T-helper 2 cell treated with Interferon-gamma antibody and Interleukin-4, amounts not matched to agents 5 μg/mL and 100 μg/mL, for 36 hours (primary cell): ENCODE data around the gene TRMO.
"Not testable (repeated sequence)": the region's sequence is repeated elsewhere in the genome, so short reads cannot be mapped to it uniquely, and the experiment has no call there.

Experiments
- DNase-seq: peaks from one replicate; pipeline ENCODE4 v3.0.0; 2021; ENCODE audit warnings: low spot score
- H3K27ac Mint-ChIP-seq: one replicate; pipeline ENCODE4 v1.8.0; 2021; ENCODE audit warnings: mild to moderate bottlenecking, mixed read lengths
- H3K27me3 Mint-ChIP-seq: one replicate; pipeline ENCODE4 v1.8.0; 2021; ENCODE audit warnings: low read depth, mixed read lengths
- H3K36me3 Mint-ChIP-seq: one replicate; pipeline ENCODE4 v1.8.0; 2021; ENCODE audit warnings: low read depth, mixed read lengths
- H3K4me1 Mint-ChIP-seq: one replicate; pipeline ENCODE4 v1.8.0; 2021; ENCODE audit warnings: low read depth, mixed read lengths
- H3K4me3 Mint-ChIP-seq: one replicate; pipeline ENCODE4 v1.8.0; 2022; ENCODE audit warnings: mild to moderate bottlenecking, moderate library complexity, mixed read lengths
- H3K9me3 Mint-ChIP-seq: one replicate; pipeline ENCODE4 v1.8.0; 2021; ENCODE audit warnings: mixed read lengths

The TRMO gene

GRCh38 chr9:97954550-97954989, 32.3 kb upstream of the TRMO start:
- peak; percentile 38 for DNase-seq
- Mint-ChIP-seq H3K9me3 (no peaks in the 10 kb centered on the region), H3K4me3 (no peak overlapping the region), H3K36me3 (no peaks in the 10 kb centered on the region), H3K27me3 (peaks cover 9% of the 10 kb centered on the region), H3K27ac (no peak overlapping the region), H3K4me1 (peaks cover 2% of the 10 kb centered on the region)

DNA sequence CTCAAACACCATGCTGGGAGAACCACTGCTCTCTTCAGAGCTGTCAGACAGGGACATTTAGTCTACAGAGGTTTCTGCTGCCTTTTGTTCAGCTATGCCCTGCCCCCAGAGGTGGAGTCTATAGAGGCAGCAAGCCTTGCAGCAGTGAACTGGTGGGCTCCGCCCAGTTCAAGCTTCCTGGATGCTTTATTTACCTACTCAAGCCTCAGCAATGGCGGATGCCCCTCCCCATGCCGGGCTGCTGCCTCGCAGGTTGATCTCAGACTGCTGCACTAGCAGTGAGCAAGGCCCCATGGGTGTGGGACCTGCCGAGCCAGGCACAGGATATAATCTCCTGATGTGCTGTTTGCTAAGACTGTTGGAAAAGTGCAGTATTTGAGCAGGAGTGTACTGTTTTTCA, 28.6 kb upstream of the TRMO start:
- not testable (repeated sequence) for H3K4me1 Mint-ChIP-seq, H3K9me3 Mint-ChIP-seq, H3K36me3 Mint-ChIP-seq, H3K4me3 Mint-ChIP-seq, H3K27ac Mint-ChIP-seq, DNase-seq
- H3K27me3 Mint-ChIP-seq, result peaks cover 43% of the 10 kb centered on the region

GRCh38 chr9:97947094-97947493, 24.8 kb upstream of the TRMO start:
- not testable (repeated sequence) for DNase-seq

GRCh38 chr9:97945470-97945869, 23.2 kb upstream of the TRMO start:
- DNase-seq, H3K4me3 Mint-ChIP-seq, H3K36me3 Mint-ChIP-seq, H3K4me1 Mint-ChIP-seq, H3K27ac Mint-ChIP-seq, H3K9me3 Mint-ChIP-seq: not testable (repeated sequence)
- peaks cover 56% of the 10 kb centered on the region for H3K27me3 Mint-ChIP-seq

More at GRCh38 chr9:97947094-97947493, 24.8 kb upstream of the TRMO start:
- not testable (repeated sequence) for H3K36me3 Mint-ChIP-seq, H3K9me3 Mint-ChIP-seq, H3K27ac Mint-ChIP-seq, H3K4me1 Mint-ChIP-seq, H3K4me3 Mint-ChIP-seq
- H3K27me3 Mint-ChIP-seq, result peaks cover 50% of the 10 kb centered on the region

GRCh38 chr9:97944612-97945011, 22.3 kb upstream of the TRMO start:
- H3K27ac Mint-ChIP-seq, result no peak overlapping the region
- no peaks in the 10 kb centered on the region for H3K9me3 Mint-ChIP-seq
- no peaks in the 10 kb centered on the region for H3K4me1 Mint-ChIP-seq
- no peak for DNase-seq
- no peak overlapping the region for H3K4me3 Mint-ChIP-seq
- H3K27me3 Mint-ChIP-seq, result peaks cover 47% of the 10 kb centered on the region
- H3K36me3 Mint-ChIP-seq, result no peaks in the 10 kb centered on the region

- Mint-ChIP-seq H3K4me1 (peaks cover 8% of the 10 kb centered on the region), H3K36me3 (no peaks in the 10 kb centered on the region), H3K27ac (no peak overlapping the region), H3K9me3 (no peaks in the 10 kb centered on the region), H3K27me3 (peaks cover 36% of the 10 kb centered on the region), H3K4me3 (no peak overlapping the region)
- no peak for DNase-seq
Measured at GRCh38 chr9:97943308-97943855, 21.1 kb upstream of the TRMO start.

GRCh38 chr9:97941323-97941722, 19.0 kb upstream of the TRMO start:
- peaks cover 17% of the 10 kb centered on the region for H3K27me3 Mint-ChIP-seq
- H3K4me1 Mint-ChIP-seq, result peaks cover 20% of the 10 kb centered on the region
- no peaks in the 10 kb centered on the region for H3K9me3 Mint-ChIP-seq
- no peaks in the 10 kb centered on the region for H3K36me3 Mint-ChIP-seq
- DNase-seq, result no peak
- H3K4me3 Mint-ChIP-seq, result no peak overlapping the region
- H3K27ac Mint-ChIP-seq, result no peak overlapping the region

DNA sequence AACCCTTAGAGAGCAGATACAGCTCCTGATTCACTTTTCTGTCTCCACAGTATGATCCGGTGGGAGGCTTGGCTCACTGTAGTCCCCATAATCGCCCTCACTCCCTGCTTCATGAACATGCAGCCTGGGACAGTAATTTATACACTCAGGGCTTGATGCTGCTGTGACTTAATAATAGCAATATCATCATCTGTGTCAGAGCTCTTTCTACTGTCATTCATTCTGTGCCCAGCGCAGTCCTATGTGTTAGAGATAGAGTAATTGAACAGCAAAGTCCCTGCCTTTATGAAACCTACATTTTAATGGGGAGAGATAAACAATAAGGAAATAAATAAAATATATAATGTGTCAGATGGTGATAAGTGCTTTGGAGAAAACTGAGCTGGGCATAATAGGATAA, 18.4 kb upstream of the TRMO start:
- DNase-seq, result no peak
- Mint-ChIP-seq H3K9me3 (no peaks in the 10 kb centered on the region), H3K27ac (no peak overlapping the region)

GRCh38 chr9:97940233-97940632, 17.9 kb upstream of the TRMO start:
- Mint-ChIP-seq H3K9me3 (no peaks in the 10 kb centered on the region), H3K27ac (no peak overlapping the region), H3K27me3 (peaks cover 11% of the 10 kb centered on the region), H3K4me3 (no peak overlapping the region), H3K36me3 (no peaks in the 10 kb centered on the region), H3K4me1 (peaks cover 20% of the 10 kb centered on the region)
- DNase-seq, result no peak

More for the DNA sequence above, 18.4 kb upstream of the TRMO start:
- H3K4me3 Mint-ChIP-seq, result no peak overlapping the region
- peaks cover 11% of the 10 kb centered on the region for H3K27me3 Mint-ChIP-seq
- no peaks in the 10 kb centered on the region for H3K36me3 Mint-ChIP-seq
- peaks cover 20% of the 10 kb centered on the region for H3K4me1 Mint-ChIP-seq

DNA sequence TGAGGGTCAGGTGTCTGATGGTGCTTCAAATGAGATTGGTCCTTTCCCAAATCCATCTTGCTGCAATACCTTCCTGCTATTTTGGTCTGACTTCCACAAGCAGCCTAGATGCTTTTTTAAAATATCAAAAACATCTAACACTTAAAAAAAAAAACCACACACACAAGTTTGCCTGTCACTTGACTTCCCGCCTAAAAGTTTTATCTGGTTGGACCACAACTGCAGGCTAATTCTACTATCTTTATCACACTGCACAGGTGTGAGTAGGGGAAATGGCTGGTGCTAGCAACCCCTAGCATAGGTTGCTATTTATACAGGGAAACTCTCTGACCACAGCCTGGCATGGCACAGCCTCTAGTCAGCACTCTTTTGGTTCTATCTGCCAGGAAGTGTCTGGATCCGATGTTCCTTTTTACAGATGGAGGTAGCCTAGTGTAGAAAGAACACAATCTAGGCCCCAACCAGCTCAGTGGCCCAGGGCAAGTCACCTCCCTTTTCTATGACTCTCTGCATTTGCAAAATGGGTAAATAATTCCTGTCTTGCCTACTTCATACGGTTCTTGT, 15.9 kb upstream of the TRMO start, which contains the start of gene HEMGN:
Gene HEMGN, minus strand, starts transcription at position 92 of the 564 bp plus-strand sequence. Its CDS starts 36 bp downstream, at position 56.
- Mint-ChIP-seq H3K27me3 (peaks cover 11% of the 10 kb centered on the region), H3K9me3 (no peaks in the 10 kb centered on the region), H3K4me3 (peak within 1 kb of the TSS; percentile 57), H3K4me1 (peaks cover 21% of the 10 kb centered on the region), H3K36me3 (no peaks in the 10 kb centered on the region), H3K27ac (peak within 1 kb of the TSS; percentile 88)
- DNase-seq, result peak; percentile 20

- no peak overlapping the region for H3K27ac Mint-ChIP-seq
- H3K9me3 Mint-ChIP-seq, result no peaks in the 10 kb centered on the region
- no peak overlapping the region for H3K4me3 Mint-ChIP-seq
- H3K36me3 Mint-ChIP-seq, result no peaks in the 10 kb centered on the region
- H3K27me3 Mint-ChIP-seq, result peaks cover 8% of the 10 kb centered on the region
- no peak for DNase-seq
- H3K4me1 Mint-ChIP-seq, result peaks cover 24% of the 10 kb centered on the region
Measured at GRCh38 chr9:97936998-97937397, 14.7 kb upstream of the TRMO start.

GRCh38 chr9:97935276-97935675, 13.0 kb upstream of the TRMO start:
- Mint-ChIP-seq H3K4me1 (peaks cover 37% of the 10 kb centered on the region), H3K27me3 (peaks cover 2% of the 10 kb centered on the region), H3K4me3 (no peak overlapping the region), H3K9me3 (no peaks in the 10 kb centered on the region), H3K27ac (no peak overlapping the region), H3K36me3 (peaks cover 2% of the 10 kb centered on the region)
- no peak for DNase-seq

DNA sequence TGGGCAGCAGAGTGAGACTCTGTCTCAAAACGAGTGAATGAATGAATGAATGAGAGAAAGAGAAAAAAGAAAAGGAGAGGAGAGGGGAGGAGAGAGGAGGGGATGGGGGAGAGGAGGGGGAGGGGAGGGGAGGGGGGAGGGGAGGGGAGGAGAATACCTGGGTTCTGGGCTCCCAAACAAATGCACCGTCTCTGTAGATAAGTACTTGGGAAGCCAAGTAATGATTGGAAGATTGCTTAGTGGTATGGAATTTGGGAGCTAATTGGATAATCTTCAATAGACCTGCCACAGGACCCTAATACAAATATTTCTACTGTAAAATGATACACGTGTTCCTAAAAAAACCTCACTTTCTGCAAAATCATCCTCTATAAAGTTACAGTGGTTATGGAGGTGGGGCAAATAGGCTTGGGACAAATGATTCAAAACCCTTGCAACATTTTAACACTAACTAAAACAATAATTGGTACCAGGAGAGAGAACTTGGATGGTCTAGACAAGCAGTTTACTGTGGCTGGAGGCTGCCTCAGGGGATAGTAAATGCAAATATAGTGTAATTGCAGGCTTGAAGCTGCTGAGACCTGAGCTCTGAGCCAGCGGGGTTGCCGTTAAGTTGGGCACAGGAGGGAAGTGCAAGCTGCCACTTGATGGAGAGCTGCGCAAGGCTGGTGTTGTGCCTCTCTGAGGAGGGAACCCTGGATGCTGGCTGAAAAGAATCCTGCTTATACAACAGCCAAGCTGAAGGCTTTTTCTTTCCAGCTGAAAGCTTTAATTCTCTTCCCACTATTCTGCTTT, 12.2 kb upstream of the TRMO start:
- Mint-ChIP-seq H3K27ac (no peak overlapping the region), H3K27me3 (peaks cover 2% of the 10 kb centered on the region), H3K9me3 (no peaks in the 10 kb centered on the region), H3K36me3 (peaks cover 5% of the 10 kb centered on the region), H3K4me3 (no peak overlapping the region), H3K4me1 (peaks cover 45% of the 10 kb centered on the region)
- DNase-seq, result no peak

DNA sequence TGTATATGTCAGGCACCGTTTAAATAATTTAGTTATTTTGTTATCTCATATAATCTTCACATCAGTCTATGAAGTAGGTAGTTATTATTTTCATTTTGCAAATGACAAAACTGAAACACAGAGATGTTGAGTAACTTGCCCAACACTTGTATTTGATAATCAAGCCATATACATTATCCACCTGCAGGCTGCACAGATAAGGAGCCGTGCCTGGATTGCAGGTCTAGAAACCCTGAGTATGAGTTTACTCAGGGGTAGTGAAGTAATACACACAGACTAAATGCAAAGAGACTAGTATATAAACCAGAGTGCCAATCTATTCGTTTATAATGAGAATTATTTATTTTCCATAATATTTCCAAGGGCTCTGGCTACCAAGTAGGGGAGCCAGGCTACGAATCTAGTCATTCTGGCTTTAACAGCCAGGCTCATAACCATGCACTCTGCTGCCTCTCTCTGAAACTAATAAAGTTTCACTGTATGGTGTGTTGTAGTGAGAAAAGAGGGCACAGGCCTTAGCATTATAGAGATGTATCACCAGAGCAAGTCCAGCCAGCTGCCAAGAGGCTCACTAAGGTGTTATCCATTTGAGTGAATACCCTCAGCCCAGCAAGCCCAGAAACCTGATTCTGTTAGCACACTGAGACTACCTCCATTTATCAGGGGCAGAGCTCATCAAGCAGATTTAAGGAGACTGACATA, 11.1 kb upstream of the TRMO start:
- peaks cover 2% of the 10 kb centered on the region for H3K27me3 Mint-ChIP-seq
- no peak overlapping the region for H3K4me3 Mint-ChIP-seq
- no peak for DNase-seq
- H3K27ac Mint-ChIP-seq, result no peak overlapping the region
- no peaks in the 10 kb centered on the region for H3K9me3 Mint-ChIP-seq
- H3K4me1 Mint-ChIP-seq, result peaks cover 45% of the 10 kb centered on the region
- H3K36me3 Mint-ChIP-seq, result peaks cover 5% of the 10 kb centered on the region
